ENCODE results near the gene SCGB1D1.
"Not testable (repeated sequence)": the region's sequence is repeated elsewhere in the genome, so short reads cannot be mapped to it uniquely, and the experiment has no call there.

Gene SCGB1D1

GRCh38 chr11:62166371-62166770, 23.6 kb upstream of the SCGB1D1 start:
- no peak for DNase-seq (ENCODE audit: low read depth)

GRCh38 chr11:62169448-62169847, 20.6 kb upstream of the SCGB1D1 start:
- no peak for DNase-seq (ENCODE audit: low read depth)

GRCh38 chr11:62169935-62170334, 20.1 kb upstream of the SCGB1D1 start:
- no peak for DNase-seq (ENCODE audit: low read depth)

- peak; percentile 60 for DNase-seq (ENCODE audit: low read depth)
These were observed 18.7 kb upstream of the SCGB1D1 start for GRCh38 chr11:62171261-62171723.

GRCh38 chr11:62172294-62172693, 17.7 kb upstream of the SCGB1D1 start:
- no peak for DNase-seq (ENCODE audit: low read depth)

GRCh38 chr11:62176766-62177165, 13.2 kb upstream of the SCGB1D1 start:
- DNase-seq (ENCODE audit: low read depth) = no peak

GRCh38 chr11:62179995-62180394, 10.0 kb upstream of the SCGB1D1 start:
- no peak for DNase-seq (ENCODE audit: low read depth)

- DNase-seq (ENCODE audit: low read depth) = no peak
These were observed 8.9 kb upstream of the SCGB1D1 start for GRCh38 chr11:62181097-62181496.

GRCh38 chr11:62182147-62182891, 7.7 kb upstream of the SCGB1D1 start:
- DNase-seq (ENCODE audit: low read depth) = no peak

- DNase-seq (ENCODE audit: low read depth) = no peak
These were observed 3.8 kb upstream of the SCGB1D1 start for GRCh38 chr11:62186195-62186594.

GRCh38 chr11:62193952-62194351, 3.9 kb downstream of the SCGB1D1 start:
- DNase-seq (ENCODE audit: low read depth) = no peak

- DNase-seq (ENCODE audit: low read depth) = not testable (repeated sequence)
These were observed 5.0 kb downstream of the SCGB1D1 start for GRCh38 chr11:62195010-62195409.

- no peak for DNase-seq (ENCODE audit: low read depth)
These were observed 5.9 kb downstream of the SCGB1D1 start for GRCh38 chr11:62195945-62196344.

GRCh38 chr11:62197400-62197799, 7.4 kb downstream of the SCGB1D1 start:
- DNase-seq (ENCODE audit: low read depth) = not testable (repeated sequence)

GRCh38 chr11:62201376-62201775, 11.4 kb downstream of the SCGB1D1 start:
- no peak for DNase-seq (ENCODE audit: low read depth)

- no peak for DNase-seq (ENCODE audit: low read depth)
These were observed 12.9 kb downstream of the SCGB1D1 start for GRCh38 chr11:62202910-62203309.

- no peak for DNase-seq (ENCODE audit: low read depth)
These were observed 14.4 kb downstream of the SCGB1D1 start for GRCh38 chr11:62204430-62204829.

GRCh38 chr11:62205441-62205840, 15.4 kb downstream of the SCGB1D1 start:
- no peak for DNase-seq (ENCODE audit: low read depth)

- not testable (repeated sequence) for DNase-seq (ENCODE audit: low read depth)
These were observed 16.5 kb downstream of the SCGB1D1 start for GRCh38 chr11:62206276-62207066.

- DNase-seq (ENCODE audit: low read depth) = no peak
These were observed 18.7 kb downstream of the SCGB1D1 start for GRCh38 chr11:62208785-62209144.

- no peak for DNase-seq (ENCODE audit: low read depth)
These were observed 27.3 kb downstream of the SCGB1D1 start for GRCh38 chr11:62217191-62217748.

- DNase-seq (ENCODE audit: low read depth) = no peak
These were observed 31.5 kb downstream of the SCGB1D1 start for GRCh38 chr11:62221498-62221897.

GRCh38 chr11:62223095-62223494, 33.1 kb downstream of the SCGB1D1 start:
- DNase-seq (ENCODE audit: low read depth) = no peak

All from stimulated activated CD8-positive, alpha-beta memory T cell treated with anti-CD3 and anti-CD28 coated beads, Interleukin-7, amount 100 ng/mL, for 24 hours (primary cell).